Measurements from ENCODE around the gene CLINT1. TPM values are rescaled to one million over a fixed set of nuclear protein-coding genes. Genes with fewer than 3 reads are reported as not detected.
A peak's percentile ranks its signal among the peaks of the same experiment; 100 is the strongest.
"Not testable (repeated sequence)": the region's sequence is repeated elsewhere in the genome, so short reads cannot be mapped to it uniquely, and the experiment has no call there.

The CLINT1 gene
- polyA plus RNA-seq, 2 of the 4 experiments (the other 2 are of a cell fraction) = 89.7 to 185 TPM

GRCh38 chr5:157886796-157887380, 27.9 kb upstream of the CLINT1 start:
- 86% methylated on average over 20 of the region's 27 CpGs for WGBS (ENCODE audit: missing lambda C conversion rate)
- Histone ChIP-seq H3K9me3 (no peaks in the 10 kb centered on the region), H3K4me3 (no peak overlapping the region), H3K27ac (no peak overlapping the region), H3K4me1 (peaks cover 5% of the 10 kb centered on the region; the same call in 1 of the 3 replicates), H3K4me2 (no peak overlapping the region)
- no peak for DNase-seq (ENCODE audit: low read depth in 1 of 2, low spot score in 1 of 2)
- CTCF ChIA-PET = interaction anchor here (1.5 to 1.6 kb wide), 2 partner anchors 9 to 11 kb away, joined by 3 to 4 read pairs; no protein-coding TSS in a partner anchor
- FAIRE-seq = no peak
- no peak for TF ChIP-seq TP53 (CRISPR knock-in tag; IDR thresholded peaks at IDR 0.05)
- TF ChIP-seq GATA3 (IDR thresholded peaks at IDR 0.05; ENCODE audit: borderline replicate concordance) = no peak
- no peak for TF ChIP-seq RFX5 (IDR thresholded peaks at IDR 0.05)
- no peak for TF ChIP-seq POLR2A (IDR thresholded peaks at IDR 0.05; ENCODE audit: low read length)
- TF ChIP-seq MAFK (IDR thresholded peaks at IDR 0.05; ENCODE audit: partially characterized antibody) = no peak
- no peak for TF ChIP-seq JUN (IDR thresholded peaks at IDR 0.05)
- no peak for TF ChIP-seq NPAS2 (CRISPR knock-in tag; IDR thresholded peaks at IDR 0.05; ENCODE audit: borderline replicate concordance)
- TF ChIP-seq HOXB13 (CRISPR knock-in tag; IDR thresholded peaks at IDR 0.05; ENCODE audit: low read depth) = no peak
- TF ChIP-seq RNF2 (IDR thresholded peaks at IDR 0.05; ENCODE audit: borderline replicate concordance, low read depth) = no peak
- TF ChIP-seq BCL3 (IDR thresholded peaks at IDR 0.05) = no peak
- no peak for TF ChIP-seq POLR2AphosphoS2 (conservative IDR thresholded peaks at IDR 0.05; ENCODE audit: low read length)
- TF ChIP-seq HOXB5 (CRISPR knock-in tag; IDR thresholded peaks at IDR 0.05) = no peak
- no peak for TF ChIP-seq FOXS1 (CRISPR knock-in tag; IDR thresholded peaks at IDR 0.05)
- no peak for TF ChIP-seq ZSCAN20 (CRISPR knock-in tag; IDR thresholded peaks at IDR 0.05)
- TF ChIP-seq FOSB (CRISPR knock-in tag; IDR thresholded peaks at IDR 0.05) = no peak
- ATAC-seq = no peak
- POLR2A ChIA-PET = interaction anchor here (0.6 kb wide), 1 partner anchor 10 kb away, joined by 3 read pairs; no protein-coding TSS in a partner anchor

- POLR2A ChIA-PET; FAIRE-seq; H3K4me3 ChIP-seq; DNase-seq (ENCODE audit: low read depth in 1 of 2, low spot score in 1 of 2); H3K27ac ChIP-seq; H3K4me1 ChIP-seq; H3K4me2 ChIP-seq; H3K9me3 ChIP-seq; ATAC-seq: not testable (repeated sequence)
- 42% methylated on average over 1 of the region's 1 CpG for WGBS (ENCODE audit: missing lambda C conversion rate)
- CTCF ChIA-PET = interaction anchor here (1.6 kb wide), 1 partner anchor 13 kb away, joined by 3 read pairs; no protein-coding TSS in a partner anchor
Observed at GRCh38 chr5:157885051-157885450, 26.1 kb upstream of the CLINT1 start.

GRCh38 chr5:157881498-157881897, 22.6 kb upstream of the CLINT1 start:
- H3K4me1 ChIP-seq; DNase-seq (ENCODE audit: low read depth in 1 of 2, low spot score in 1 of 2); FAIRE-seq; CTCF ChIA-PET; H3K9me3 ChIP-seq; H3K4me3 ChIP-seq; H3K27ac ChIP-seq; H3K4me2 ChIP-seq; ATAC-seq; POLR2A ChIA-PET: not testable (repeated sequence)
- 60% methylated on average over 7 of the region's 7 CpGs for WGBS (ENCODE audit: missing lambda C conversion rate)

GRCh38 chr5:157877821-157878220, 18.9 kb upstream of the CLINT1 start:
- no peak overlapping the region for H3K4me2 ChIP-seq
- DNase-seq (ENCODE audit: low read depth in 1 of 2, low spot score in 1 of 2) = no peak
- peak overlapping the region in 1 of 2 experiments; percentile 6; a peak in 2 of 6 replicates for H3K27ac ChIP-seq
- TF ChIP-seq ZSCAN20 (CRISPR knock-in tag; IDR thresholded peaks at IDR 0.05) (no peak), CBX2 (IDR thresholded peaks at IDR 0.05; ENCODE audit: borderline replicate concordance, low read depth) (no peak), HOXB13 (CRISPR knock-in tag; IDR thresholded peaks at IDR 0.05; ENCODE audit: low read depth) (no peak), HDAC2 (IDR thresholded peaks at IDR 0.05) (no peak), JUN (IDR thresholded peaks at IDR 0.05) (no peak), RNF2 (IDR thresholded peaks at IDR 0.05; ENCODE audit: borderline replicate concordance, low read depth) (no peak), HOXB5 (CRISPR knock-in tag; IDR thresholded peaks at IDR 0.05) (no peak), SREBF2 (IDR thresholded peaks at IDR 0.05) (no peak), CHD4 (IDR thresholded peaks at IDR 0.05; ENCODE audit: borderline replicate concordance) (no peak)
- no peaks in the 10 kb centered on the region for H3K4me1 ChIP-seq
- 84% methylated on average over 2 of the region's 2 CpGs for WGBS (ENCODE audit: missing lambda C conversion rate)
- no peaks in the 10 kb centered on the region for H3K9me3 ChIP-seq
- FAIRE-seq = no peak
- no peak for ATAC-seq
- no peak overlapping the region for H3K4me3 ChIP-seq
- ChIA-PET POLR2A (no interaction called here), CTCF (interaction anchor here (0.8 to 4.3 kb wide), 5 partner anchors 9 to 71 kb away, joined by 4 to 20 read pairs (median 5); no protein-coding TSS in a partner anchor)
